HG03469 (cell line): ENCODE measurements around the gene AGR3.

ENCODE experiments used
- ATAC-seq: cut with Tn5 transposase; IDR thresholded peaks from one replicate; pipeline ENCODE4 v1.9.1; 2021; ENCODE audit warnings: mild to moderate bottlenecking, moderate library complexity, moderate number of reproducible peaks; ENCODE audit not compliant: unreplicated experiment

The AGR3 gene

GRCh38 chr7:16838891-16839290, 42.9 kb downstream of the AGR3 start:
- no peak for ATAC-seq

DNA sequence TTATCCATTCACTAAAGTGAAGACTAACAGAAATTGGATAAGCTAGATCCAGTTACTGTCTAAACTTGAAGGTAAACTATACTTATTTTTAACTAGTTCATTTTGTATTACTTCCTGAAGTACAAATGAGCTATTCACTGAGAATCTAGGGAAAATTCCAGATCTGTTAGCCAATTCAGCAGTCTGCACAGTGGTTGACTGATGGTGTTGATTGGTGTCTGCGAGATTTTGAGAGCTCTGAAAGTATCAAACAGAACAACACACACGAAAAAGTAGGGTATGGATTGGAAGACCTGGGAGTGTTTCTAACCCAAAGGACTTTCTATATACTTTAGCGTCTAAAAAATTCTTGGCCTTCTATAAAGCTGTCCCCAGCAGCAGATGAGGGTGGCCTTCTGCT, 43.4 kb downstream of the AGR3 start:
- ATAC-seq: no peak

GRCh38 chr7:16836481-16836880, 45.3 kb downstream of the AGR3 start:
- no peak for ATAC-seq

DNA sequence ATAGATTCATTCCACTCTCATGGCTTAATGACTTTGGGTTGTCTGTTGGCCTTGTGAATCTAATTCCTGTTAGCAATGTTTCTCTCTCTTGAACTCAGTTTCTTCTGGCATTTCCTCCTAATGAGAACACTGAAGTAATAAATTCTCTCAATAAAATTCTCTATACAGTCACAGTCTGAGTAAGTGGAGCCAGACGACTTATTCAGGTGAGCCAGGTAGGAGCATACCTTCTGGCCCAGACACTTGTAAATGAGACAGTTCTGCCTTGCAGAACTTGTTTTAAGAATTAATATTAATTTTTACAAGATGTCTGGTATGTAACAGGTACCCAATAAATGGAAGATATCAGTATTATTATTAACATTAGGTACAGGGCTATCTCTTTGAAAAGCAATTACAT, 48.4 kb downstream of the AGR3 start:
- no peak for ATAC-seq

- ATAC-seq: no peak
These were observed 55.7 kb downstream of the AGR3 start for GRCh38 chr7:16826060-16826459.

- no peak for ATAC-seq
These were observed 59.8 kb downstream of the AGR3 start for GRCh38 chr7:16822029-16822428.

DNA sequence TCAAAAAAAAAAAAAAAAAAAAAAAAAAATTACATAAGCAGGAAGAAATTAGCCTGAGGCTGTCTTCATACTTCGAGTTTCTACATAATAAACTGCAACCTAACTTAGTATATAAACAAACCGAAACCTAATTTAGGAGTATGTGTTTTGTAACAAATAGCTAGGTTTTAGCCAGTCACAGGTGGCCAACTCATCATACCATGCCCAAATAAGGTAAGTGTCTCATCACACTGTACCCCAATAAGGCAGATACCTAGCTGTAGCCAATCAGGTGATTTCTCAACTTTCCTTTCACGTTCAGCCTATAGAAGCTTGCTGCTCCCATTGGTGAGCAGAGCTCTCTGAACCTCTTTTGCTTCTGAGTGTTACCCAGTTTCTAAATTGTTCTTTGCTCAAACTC, 63.1 kb downstream of the AGR3 start:
- no peak for ATAC-seq

GRCh38 chr7:16817536-16817935, 64.2 kb downstream of the AGR3 start:
- no peak for ATAC-seq

- ATAC-seq: no peak
These were observed 65.0 kb downstream of the AGR3 start for GRCh38 chr7:16816824-16817223.

DNA sequence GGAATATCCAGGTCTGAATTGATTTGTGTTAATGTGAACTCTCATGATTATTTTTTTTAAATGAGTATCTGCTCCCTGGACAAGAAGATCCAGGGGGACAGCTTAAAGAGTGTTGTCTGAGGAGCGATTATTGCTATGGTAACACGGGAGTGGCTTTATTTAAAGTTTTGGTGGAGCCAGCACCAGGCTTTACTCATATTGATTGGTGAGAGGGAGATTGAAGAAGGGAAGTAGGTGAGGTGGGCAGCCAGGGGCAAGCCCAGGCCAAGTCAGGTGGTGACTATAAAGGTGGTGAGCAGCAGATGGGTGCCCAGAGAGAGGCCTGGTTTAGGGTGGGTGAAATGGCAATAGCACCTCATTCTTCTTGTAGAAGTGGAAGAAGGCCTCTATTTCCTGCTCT, 66.8 kb downstream of the AGR3 start:
- ATAC-seq: no peak

DNA sequence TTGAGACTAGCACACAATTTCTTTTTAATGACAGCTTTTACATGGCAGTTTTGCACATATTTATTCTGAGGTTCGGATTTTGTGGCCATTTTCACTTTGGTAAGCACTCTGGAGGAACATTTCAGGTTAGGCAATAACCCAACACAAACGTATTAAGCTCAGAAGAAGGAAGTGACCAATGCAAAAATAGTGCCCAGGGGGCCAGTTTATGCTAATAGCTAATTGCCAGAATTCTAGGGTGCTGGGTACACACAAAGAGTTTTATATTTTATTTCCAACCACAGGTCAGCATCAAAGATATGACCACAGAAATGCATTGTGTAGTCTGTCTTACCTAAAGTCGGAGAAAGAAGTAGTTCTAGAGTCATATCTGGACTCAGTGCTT, 68.6 kb downstream of the AGR3 start:
- ATAC-seq: no peak

DNA sequence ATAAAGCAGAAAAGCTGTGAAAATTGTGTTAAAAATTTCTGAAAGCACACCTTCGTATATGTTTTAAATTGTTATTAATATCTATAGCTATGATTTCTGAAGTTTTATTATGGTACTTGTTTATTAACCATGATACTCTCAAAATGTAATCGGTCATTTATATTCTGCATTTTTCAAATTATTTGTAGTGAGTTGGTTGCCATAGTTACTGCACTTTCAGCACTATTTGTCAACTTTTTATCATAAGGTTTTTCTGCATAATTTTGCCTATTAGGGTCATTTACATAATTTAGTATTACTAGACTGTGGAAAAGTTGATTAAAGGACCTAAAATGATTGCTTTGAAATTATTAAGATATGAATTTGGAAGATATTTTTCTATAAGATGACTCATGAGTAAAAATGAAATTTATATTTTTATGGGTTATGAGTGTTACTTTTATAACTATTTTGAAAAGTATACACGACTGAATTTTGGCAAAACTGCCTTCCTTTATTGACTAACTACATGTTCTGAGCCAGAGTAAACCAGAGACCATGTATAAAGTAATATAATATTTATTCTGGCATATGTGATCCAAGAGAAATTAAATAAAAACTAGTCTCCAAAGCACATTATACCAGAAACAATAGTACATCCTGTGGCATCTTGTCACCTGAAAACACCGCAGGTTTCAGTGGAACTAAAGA, 69.1 kb downstream of the AGR3 start:
- ATAC-seq: no peak

- ATAC-seq: no peak
These were observed 70.2 kb downstream of the AGR3 start for GRCh38 chr7:16811551-16811950.

DNA sequence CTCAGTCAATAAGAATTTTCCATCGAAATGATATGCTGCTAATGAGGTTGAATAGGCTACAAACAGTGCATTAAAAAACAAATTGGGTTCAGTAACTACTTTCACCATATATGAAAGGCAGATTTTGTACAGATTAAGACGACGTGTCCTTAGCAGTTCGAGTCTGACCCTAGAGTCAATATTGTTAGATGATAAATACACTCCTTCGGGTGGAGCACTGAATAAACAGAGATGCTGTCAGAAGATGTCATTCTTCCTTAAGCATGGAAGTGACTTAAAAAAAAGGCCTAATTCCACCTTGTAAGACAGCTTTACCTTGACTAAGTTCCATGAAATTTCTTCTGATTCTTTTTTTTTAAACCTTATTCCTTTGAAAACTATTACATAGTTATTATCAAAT, 71.2 kb downstream of the AGR3 start:
- no peak for ATAC-seq

DNA sequence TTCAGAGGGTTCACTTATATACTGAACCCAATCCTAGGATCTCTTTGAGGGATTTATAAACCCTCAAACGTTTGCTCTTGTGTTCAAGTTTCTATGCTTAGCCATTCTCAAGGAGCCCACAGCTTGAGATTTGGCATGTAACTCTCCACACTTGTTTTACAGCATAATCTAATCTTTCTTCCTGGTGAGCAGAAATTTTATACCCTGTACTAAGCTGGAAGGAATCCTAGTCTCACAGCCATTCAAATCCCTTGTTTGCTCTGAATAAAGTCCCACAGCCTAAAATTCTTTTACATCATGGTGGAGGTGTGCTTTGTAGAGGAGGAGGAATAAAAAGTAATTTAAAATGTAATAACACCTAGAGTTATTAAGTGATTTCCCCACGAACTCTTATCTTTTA, 71.7 kb downstream of the AGR3 start:
- no peak for ATAC-seq
